Measurements from ENCODE around the gene SUFU.
"Not testable (repeated sequence)": the region's sequence is repeated elsewhere in the genome, so short reads cannot be mapped to it uniquely, and the experiment has no call there.

- not testable (repeated sequence) for TF ChIP-seq CTCF (IDR thresholded peaks at IDR 0.05; ENCODE audit: low read depth, low read length); EZH2phosphoT487 (IDR thresholded peaks at IDR 0.05; ENCODE audit: low read depth)
Measured at GRCh38 chr10:102500686-102501085, 3.1 kb upstream of the SUFU start.
